GM10248 (cell line): ENCODE results near the gene GHRHR.

Experiments
- CTCF ChIA-PET: fragments of 300-600 bp; sonication (Branson Sonifier 250); formaldehyde crosslinking; extraction: SDS; loops from one replicate; lab custom pipeline; 2021; ENCODE audit warnings: antibody characterized with exemption; lab: Yijun Ruan, JAX
- POLR2A ChIA-PET: fragments of 350-650 bp; sonication (Branson Sonifier 250); formaldehyde crosslinking; extraction: SDS; loops from one replicate; lab custom pipeline; 2020; ENCODE audit warnings: antibody characterized with exemption; lab: Yijun Ruan, JAX
- DNase-seq: peaks from one replicate; pipeline ENCODE4 v3.0.0; 2012; ENCODE audit errors: extremely low spot score
- CTCF ChIP-seq: IDR thresholded peaks from 2 replicates; pipeline ENCODE4 v1.5.1; 2012; ENCODE audit warnings: mild to moderate bottlenecking, low read depth; ENCODE audit errors: extremely low read depth, missing control alignments, control extremely low read depth

Gene GHRHR

GRCh38 chr7:31006857-31007256 is 43.1 kb downstream of the GHRHR start:
- POLR2A ChIA-PET = no interaction called here
- DNase-seq = no peak
- TF ChIP-seq CTCF = no peak
- CTCF ChIA-PET = interaction anchor here (1.3 to 1.4 kb wide), 2 partner anchors 23 to 128 kb away, joined by 3 read pairs; no protein-coding TSS in a partner anchor

GRCh38 chr7:31007634-31008033 is 43.9 kb downstream of the GHRHR start:
- ChIA-PET CTCF (interaction anchor here (1.4 to 1.5 kb wide), 2 partner anchors 115 to 127 kb away, joined by 3 to 4 read pairs; no protein-coding TSS in a partner anchor), POLR2A (no interaction called here)
- DNase-seq = no peak
- no peak for TF ChIP-seq CTCF

GRCh38 chr7:31014826-31015225 is 51.1 kb downstream of the GHRHR start:
- ChIA-PET CTCF (no interaction called here), POLR2A (no interaction called here)
- DNase-seq = no peak
- no peak for TF ChIP-seq CTCF

GRCh38 chr7:31017032-31017675 is 53.4 kb downstream of the GHRHR start:
- POLR2A ChIA-PET = no interaction called here
- no peak for TF ChIP-seq CTCF
- CTCF ChIA-PET = interaction anchor here (1.3 kb wide), 1 partner anchor 10 kb away, joined by 3 read pairs; no protein-coding TSS in a partner anchor

GRCh38 chr7:31017721-31018120 is 54.0 kb downstream of the GHRHR start:
- ChIA-PET POLR2A (no interaction called here), CTCF (interaction anchor here (1.3 kb wide), 1 partner anchor 10 kb away, joined by 3 read pairs; no protein-coding TSS in a partner anchor)
- no peak for TF ChIP-seq CTCF
- no peak for DNase-seq

More at GRCh38 chr7:31017032-31017675, 53.4 kb downstream of the GHRHR start:
- no peak for DNase-seq

- DNase-seq = no peak
- ChIA-PET CTCF (interaction anchor here (2.7 kb wide), 1 partner anchor 36 kb away, joined by 10 read pairs; no protein-coding TSS in a partner anchor), POLR2A (no interaction called here)
- TF ChIP-seq CTCF = no peak
Observed at GRCh38 chr7:31019509-31019908, 55.8 kb downstream of the GHRHR start.
